Lung (tissue), 12 donors: ENCODE results near the gene SLMAP. TPM values are rescaled to one million over a fixed set of nuclear protein-coding genes. Genes with fewer than 3 reads are reported as not detected.

ENCODE experiments used
- ATAC-seq: fragments of 200-7000 bp; cut with Tn5 transposase; one replicate; pipeline ENCODE4 v1.9.1; 2020; ENCODE audit warnings: moderate number of reproducible peaks; ENCODE audit not compliant: insufficient read depth, low FRiP score
- DNase-seq, 3 donors: peaks; one replicate each; pipeline ENCODE4 v3.0.0-alpha.2; 2013 to 2017
- H3K27ac ChIP-seq, 2 donors: one replicate each; pipeline ENCODE4 v1.5.1; 2013; ENCODE audit warnings: mild to moderate bottlenecking in 2 of 2, moderate library complexity in 2 of 2, control low read depth in 1 of 2, inconsistent platforms in 1 of 2, low read depth in 1 of 2, low read length in 1 of 2
- H3K27me3 ChIP-seq, 3 donors: one replicate each; pipeline ENCODE4 v1.5.1; 2013; ENCODE audit warnings: low read length in 2 of 3; ENCODE audit not compliant: control insufficient read depth in 3 of 3, insufficient read depth in 3 of 3
- H3K36me3 ChIP-seq, 4 donors: one replicate each; pipeline ENCODE4 v1.5.1; 2013; ENCODE audit warnings: low read length in 4 of 4, mild to moderate bottlenecking in 1 of 4, moderate library complexity in 1 of 4; ENCODE audit not compliant: control insufficient read depth in 4 of 4, insufficient read depth in 4 of 4
- H3K4me1 ChIP-seq, 5 donors: one replicate each; pipeline ENCODE4 v1.5.1; 2013; ENCODE audit warnings: low read length in 5 of 5, mild to moderate bottlenecking in 2 of 5, moderate library complexity in 1 of 5; ENCODE audit not compliant: control insufficient read depth in 5 of 5, insufficient read depth in 5 of 5
- H3K4me3 ChIP-seq: one replicate; pipeline ENCODE4 v1.5.1; 2013; ENCODE audit warnings: mild to moderate bottlenecking, control low read depth, moderate library complexity
- H3K9ac ChIP-seq, 2 donors: one replicate each; pipeline ENCODE4 v1.5.1; 2013; ENCODE audit warnings: low read length in 2 of 2, control low read depth in 1 of 2; ENCODE audit not compliant: insufficient read depth in 1 of 2
- H3K9me3 ChIP-seq, 4 donors: one replicate each; pipeline ENCODE4 v1.5.1; 2013; ENCODE audit warnings: low read length in 3 of 4, mild to moderate bottlenecking in 1 of 4, moderate library complexity in 1 of 4; ENCODE audit not compliant: control insufficient read depth in 4 of 4, insufficient read depth in 3 of 4
- CTCF ChIP-seq: IDR thresholded peaks from 2 replicates; pipeline ENCODE4 v1.5.1; 2012; ENCODE audit warnings: mild to moderate bottlenecking; ENCODE audit errors: control extremely low read depth, extremely low read depth
- WGBS, 2 donors: extraction: QIAGEN DNeasy Blood & Tissue Kit; methylation state at CpG; one replicate each; pipeline ENCODE4 v1.1.7; 2013; 5-methylcytosine and 5-hydroxymethylcytosine counted together
- polyA plus RNA-seq, 2 donors: library from polyadenylated mRNA; stranded (reverse); fragments of 200-250 nt; gene quantifications; one replicate each; pipeline ENCODE4 v1.2.1, GENCODE V29; 2013
- total RNA-seq, 2 donors: library from RNA; depleted of rRNA in 1 of 2; stranded (reverse); fragments of >200 nt in 1 of 2; gene quantifications; one replicate each; pipeline ENCODE4 v1.2.1, GENCODE V29; 2014 to 2021
- donor health status: control.
- donor health status: control.
- donor health status: Bipolar disorder and iron deficiency.
- donor health status: healthy.
- donor health status: DM: yes; HTN: yes; CAD: no.

SLMAP gene
- total and polyA plus RNA-seq, 4 donors: 11.4 to 118 (median 47.2) TPM

DNA sequence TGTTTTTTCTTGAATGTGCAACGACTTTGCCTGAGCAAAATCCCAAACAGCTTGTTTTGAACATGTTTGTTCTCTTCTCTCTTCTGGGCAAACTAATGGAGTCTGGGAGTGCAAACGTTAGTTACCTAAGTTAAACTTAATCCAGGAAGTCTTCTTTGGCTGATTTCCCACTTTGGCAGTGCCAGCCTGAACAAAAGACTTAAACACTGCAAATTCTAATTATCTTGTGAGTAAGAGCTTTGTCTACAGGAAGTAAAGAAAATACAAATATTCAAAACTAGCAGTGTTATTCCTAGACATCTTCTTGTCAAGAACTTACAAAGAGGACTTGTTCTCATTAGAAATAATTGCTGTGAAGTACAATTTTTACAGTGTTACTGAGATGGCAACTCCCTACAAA, 46.5 kb upstream of the SLMAP start:
- ATAC-seq (no peak), DNase-seq (no peak)
- no peak for TF ChIP-seq CTCF
- no peak overlapping the region for H3K4me3 ChIP-seq
- no peaks in the 10 kb centered on the region for H3K36me3 ChIP-seq
- H3K27me3 ChIP-seq: peaks cover 0 to 3% (median 0%) of the 10 kb centered on the region in 3 donors
- H3K27ac ChIP-seq: no peak overlapping the region
- WGBS, 2 donors: 15 to 33% methylated on average over 2 of the region's 2 CpGs
- H3K4me1 ChIP-seq: no peaks in the 10 kb centered on the region
- H3K9me3 ChIP-seq: no peaks in the 10 kb centered on the region
- no peak overlapping the region for H3K9ac ChIP-seq

- no peak overlapping the region for H3K27ac ChIP-seq
- 90 to 94% methylated on average over 4 of the region's 4 CpGs for WGBS, 2 donors
- DNase-seq (no peak), ATAC-seq (no peak)
- no peak overlapping the region for H3K4me3 ChIP-seq
- no peaks in the 10 kb centered on the region for H3K36me3 ChIP-seq
- H3K4me1 ChIP-seq: no peaks in the 10 kb centered on the region
- H3K9ac ChIP-seq: no peak overlapping the region
- no peak for TF ChIP-seq CTCF
- H3K27me3 ChIP-seq: peaks cover 0 to 8% (median 0%) of the 10 kb centered on the region in 3 donors
- no peaks in the 10 kb centered on the region for H3K9me3 ChIP-seq
These were observed 40.4 kb upstream of the SLMAP start for GRCh38 chr3:57715686-57716085.

- H3K36me3 ChIP-seq: no peaks in the 10 kb centered on the region
- 93 to 94% methylated on average over 6 of the region's 6 CpGs for WGBS, 2 donors
- no peak overlapping the region for H3K4me3 ChIP-seq
- TF ChIP-seq CTCF: no peak
- H3K27me3 ChIP-seq: peaks cover 0 to 11% (median 0%) of the 10 kb centered on the region in 3 donors
- H3K27ac ChIP-seq: no peak overlapping the region
- no peak overlapping the region for H3K9ac ChIP-seq
- H3K9me3 ChIP-seq: no peaks in the 10 kb centered on the region
- H3K4me1 ChIP-seq: no peaks in the 10 kb centered on the region
- DNase-seq (no peak), ATAC-seq (no peak)
These were observed 38.8 kb upstream of the SLMAP start for GRCh38 chr3:57717205-57717868.

- no peak overlapping the region for H3K9ac ChIP-seq
- no peaks in the 10 kb centered on the region for H3K9me3 ChIP-seq
- DNase-seq (no peak), ATAC-seq (no peak)
- H3K27ac ChIP-seq: no peak overlapping the region
- 83 to 96% methylated on average over 1 of the region's 1 CpG for WGBS, 2 donors
- no peak overlapping the region for H3K4me3 ChIP-seq
- no peak for TF ChIP-seq CTCF
- H3K27me3 ChIP-seq: peaks cover 0 to 14% (median 0%) of the 10 kb centered on the region in 3 donors
- H3K4me1 ChIP-seq: no peaks in the 10 kb centered on the region
- no peaks in the 10 kb centered on the region for H3K36me3 ChIP-seq
These were observed 38.0 kb upstream of the SLMAP start for GRCh38 chr3:57718118-57718517.
